ENCODE measurements around the gene SRMS. TPM values are rescaled to one million over a fixed set of nuclear protein-coding genes. Genes with fewer than 3 reads are reported as not detected.

SRMS gene, protein sequence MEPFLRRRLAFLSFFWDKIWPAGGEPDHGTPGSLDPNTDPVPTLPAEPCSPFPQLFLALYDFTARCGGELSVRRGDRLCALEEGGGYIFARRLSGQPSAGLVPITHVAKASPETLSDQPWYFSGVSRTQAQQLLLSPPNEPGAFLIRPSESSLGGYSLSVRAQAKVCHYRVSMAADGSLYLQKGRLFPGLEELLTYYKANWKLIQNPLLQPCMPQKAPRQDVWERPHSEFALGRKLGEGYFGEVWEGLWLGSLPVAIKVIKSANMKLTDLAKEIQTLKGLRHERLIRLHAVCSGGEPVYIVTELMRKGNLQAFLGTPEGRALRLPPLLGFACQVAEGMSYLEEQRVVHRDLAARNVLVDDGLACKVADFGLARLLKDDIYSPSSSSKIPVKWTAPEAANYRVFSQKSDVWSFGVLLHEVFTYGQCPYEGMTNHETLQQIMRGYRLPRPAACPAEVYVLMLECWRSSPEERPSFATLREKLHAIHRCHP
- total RNA-seq: not detected

DNA sequence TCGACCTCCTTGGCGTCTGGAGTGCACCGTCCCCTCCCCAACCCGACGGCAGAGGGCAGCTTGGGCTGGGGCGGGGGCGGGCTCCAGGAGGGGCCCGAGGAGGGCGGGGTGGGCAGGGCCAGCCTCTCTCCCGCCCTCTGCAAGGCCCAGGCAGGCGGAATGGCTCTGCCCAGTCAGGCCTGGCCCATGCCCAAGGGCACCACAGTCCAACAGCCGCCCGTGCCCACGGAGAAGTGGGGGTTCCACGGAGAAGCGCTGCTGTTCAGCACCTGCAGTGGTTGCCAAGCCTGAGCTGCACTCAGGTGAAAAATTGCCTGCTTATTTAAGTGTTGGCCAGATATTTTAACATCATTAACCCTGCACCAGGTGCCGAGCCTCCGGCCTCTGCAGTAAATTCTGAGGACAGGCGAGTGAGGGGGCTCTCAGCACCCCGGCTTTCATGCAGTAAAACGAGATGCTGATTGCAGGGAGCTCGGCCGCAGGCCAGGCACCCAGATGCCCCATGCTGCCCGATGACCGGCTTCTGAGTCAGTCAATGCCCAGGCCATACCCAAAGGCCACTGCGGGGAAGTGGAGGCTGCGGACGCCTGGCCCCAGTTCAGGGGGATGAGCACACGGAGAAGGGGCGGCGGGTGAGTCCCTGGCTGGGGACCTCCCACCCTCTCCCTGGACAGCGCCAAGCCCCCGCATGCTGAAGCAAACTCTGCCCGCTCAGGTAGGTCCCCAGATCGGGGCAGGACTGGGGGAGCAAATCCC, at the start of gene SRMS:
Gene SRMS (minus strand): TSS at position 25 of the 756 bp plus-strand sequence. CDS start 286 bp downstream, outside the sequence.
- Histone ChIP-seq H3K27me3 (ENCODE audit: control insufficient read depth in 3 of 3, insufficient read depth in 3 of 3, low read length in 3 of 3) (peaks cover 53 to 70% (median 58%) of the 10 kb centered on the region in 3 donors), H3K4me1 (ENCODE audit: control insufficient read depth in 3 of 3, insufficient read depth in 3 of 3, low read length in 3 of 3) (no peaks in the 10 kb centered on the region), H3K4me3 (ENCODE audit: low read length in 3 of 3) (no peak within 1 kb of the TSS)

DNA sequence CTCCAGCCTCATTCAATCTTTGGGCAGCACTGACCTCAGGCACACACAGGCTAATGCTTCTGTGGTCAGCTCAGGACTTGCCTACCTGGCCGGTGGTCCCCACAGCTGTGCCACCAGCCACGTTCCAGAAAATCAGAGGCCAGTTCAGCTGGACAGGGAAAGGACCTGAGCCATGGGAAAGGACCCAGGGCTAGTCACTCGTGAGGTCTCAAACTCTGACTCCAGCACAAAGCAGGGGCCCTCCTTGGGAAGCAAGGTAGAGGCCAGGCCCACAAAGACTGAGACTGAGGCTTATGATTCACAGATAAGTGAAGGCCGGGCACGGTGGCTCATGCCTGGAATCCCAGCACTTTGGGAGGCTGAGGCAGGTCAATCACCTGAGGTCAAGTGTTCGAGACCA, 48.9 kb upstream of the SRMS start:
- no peak overlapping the region for H3K4me3 ChIP-seq (ENCODE audit: low read length in 3 of 3)
- peaks cover 0 to 2% (median 0%) of the 10 kb centered on the region in 3 donors for H3K4me1 ChIP-seq (ENCODE audit: control insufficient read depth in 3 of 3, insufficient read depth in 3 of 3, low read length in 3 of 3)
- no peak overlapping the region for H3K9ac ChIP-seq (ENCODE audit: low read depth in 1 of 3, low read length in 3 of 3)
- peaks cover 42 to 60% (median 43%) of the 10 kb centered on the region in 3 donors for H3K36me3 ChIP-seq (ENCODE audit: control insufficient read depth in 3 of 3, insufficient read depth in 3 of 3, low read length in 3 of 3)
- H3K9me3 ChIP-seq (ENCODE audit: control insufficient read depth in 3 of 3, low read length in 3 of 3): no peaks in the 10 kb centered on the region
- H3K27ac ChIP-seq (ENCODE audit: low read depth, low read length): no peak overlapping the region
- H3K27me3 ChIP-seq (ENCODE audit: control insufficient read depth in 3 of 3, insufficient read depth in 3 of 3, low read length in 3 of 3): no peaks in the 10 kb centered on the region

More for the DNA sequence above, at the start of gene SRMS:
- H3K9ac ChIP-seq (ENCODE audit: low read depth in 1 of 3, low read length in 3 of 3): no peak within 1 kb of the TSS
- H3K36me3 ChIP-seq (ENCODE audit: control insufficient read depth in 3 of 3, insufficient read depth in 3 of 3, low read length in 3 of 3): no peaks in the 10 kb centered on the region
- H3K27ac ChIP-seq (ENCODE audit: low read depth, low read length): no peak within 1 kb of the TSS
- no peaks in the 10 kb centered on the region for H3K9me3 ChIP-seq (ENCODE audit: control insufficient read depth in 3 of 3, low read length in 3 of 3)

DNA sequence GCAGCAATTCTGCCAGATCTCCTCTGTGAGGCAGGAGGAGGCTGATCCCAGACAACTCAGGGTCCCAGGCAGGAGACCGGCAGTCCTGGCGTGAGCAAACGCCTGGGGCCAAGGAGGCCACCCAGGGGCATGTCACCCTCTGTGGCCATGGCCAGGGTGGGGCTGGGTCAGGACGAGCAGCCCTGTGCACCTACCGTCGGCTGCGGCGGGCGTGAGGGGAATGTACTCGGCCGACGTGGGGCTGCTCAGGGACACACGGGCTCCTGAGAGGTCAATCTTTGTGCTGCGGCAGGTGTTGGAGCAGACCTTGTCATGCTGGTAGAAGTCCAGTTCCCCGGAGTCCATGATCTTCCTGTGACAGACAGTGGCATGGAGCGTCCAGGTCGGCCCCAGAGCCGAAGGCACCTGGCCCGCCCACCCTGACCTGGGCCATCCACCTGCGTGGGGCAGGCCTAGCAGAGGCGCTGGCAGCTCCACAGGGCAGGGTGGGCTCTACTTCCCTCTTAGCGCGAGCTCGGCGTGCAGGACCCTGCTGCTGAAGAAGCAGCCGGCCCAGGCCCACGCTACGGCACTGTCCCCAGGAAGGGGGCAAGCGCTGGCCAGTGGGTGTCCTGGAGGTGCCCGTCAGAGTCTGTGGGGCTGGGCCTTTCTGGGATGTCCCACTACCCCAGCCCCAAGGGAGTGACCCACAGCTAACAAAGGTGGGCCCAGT, 48.0 kb upstream of the SRMS start:
- H3K27ac ChIP-seq (ENCODE audit: low read depth, low read length): no peak overlapping the region
- no peak overlapping the region for H3K4me3 ChIP-seq (ENCODE audit: low read length in 3 of 3)
- H3K9me3 ChIP-seq (ENCODE audit: control insufficient read depth in 3 of 3, low read length in 3 of 3): no peaks in the 10 kb centered on the region
- H3K9ac ChIP-seq (ENCODE audit: low read depth in 1 of 3, low read length in 3 of 3): no peak overlapping the region
- H3K36me3 ChIP-seq (ENCODE audit: control insufficient read depth in 3 of 3, insufficient read depth in 3 of 3, low read length in 3 of 3): peaks cover 45 to 58% (median 47%) of the 10 kb centered on the region in 3 donors
- no peaks in the 10 kb centered on the region for H3K27me3 ChIP-seq (ENCODE audit: control insufficient read depth in 3 of 3, insufficient read depth in 3 of 3, low read length in 3 of 3)
- peaks cover 0 to 2% (median 0%) of the 10 kb centered on the region in 3 donors for H3K4me1 ChIP-seq (ENCODE audit: control insufficient read depth in 3 of 3, insufficient read depth in 3 of 3, low read length in 3 of 3)

DNA sequence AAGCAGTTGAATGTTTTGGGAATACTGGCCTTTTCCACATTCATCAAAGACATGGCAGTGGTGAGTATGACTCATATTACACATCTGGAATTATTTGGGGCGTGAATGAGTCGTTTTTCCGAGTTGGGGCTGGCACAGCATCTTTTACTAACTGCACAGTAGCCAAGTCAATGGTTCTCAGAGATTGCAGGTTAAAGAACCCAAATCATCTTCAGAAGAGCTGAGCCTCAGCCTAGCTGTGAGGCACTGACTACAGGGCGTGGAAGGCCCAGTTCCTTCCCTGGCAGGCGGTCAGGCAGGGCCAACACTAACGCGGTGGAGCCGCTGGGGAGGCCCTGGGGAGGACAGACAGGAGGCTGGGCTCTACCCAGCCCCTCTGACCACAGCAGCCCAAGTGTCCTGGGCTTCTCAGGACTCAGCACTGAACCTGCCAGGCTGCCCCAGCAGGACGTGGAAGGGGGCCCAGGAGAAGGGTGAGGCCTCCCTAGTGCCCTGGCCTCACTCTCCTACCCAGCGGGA, 46.6 kb upstream of the SRMS start:
- Histone ChIP-seq H3K9me3 (ENCODE audit: control insufficient read depth in 3 of 3, low read length in 3 of 3) (no peaks in the 10 kb centered on the region), H3K4me1 (ENCODE audit: control insufficient read depth in 3 of 3, insufficient read depth in 3 of 3, low read length in 3 of 3) (peaks cover 0 to 2% (median 0%) of the 10 kb centered on the region in 3 donors), H3K27me3 (ENCODE audit: control insufficient read depth in 3 of 3, insufficient read depth in 3 of 3, low read length in 3 of 3) (no peaks in the 10 kb centered on the region), H3K4me3 (ENCODE audit: low read length in 3 of 3) (no peak overlapping the region), H3K27ac (ENCODE audit: low read depth, low read length) (no peak overlapping the region), H3K9ac (ENCODE audit: low read depth in 1 of 3, low read length in 3 of 3) (no peak overlapping the region), H3K36me3 (ENCODE audit: control insufficient read depth in 3 of 3, insufficient read depth in 3 of 3, low read length in 3 of 3) (peaks cover 51 to 58% (median 56%) of the 10 kb centered on the region in 3 donors)

DNA sequence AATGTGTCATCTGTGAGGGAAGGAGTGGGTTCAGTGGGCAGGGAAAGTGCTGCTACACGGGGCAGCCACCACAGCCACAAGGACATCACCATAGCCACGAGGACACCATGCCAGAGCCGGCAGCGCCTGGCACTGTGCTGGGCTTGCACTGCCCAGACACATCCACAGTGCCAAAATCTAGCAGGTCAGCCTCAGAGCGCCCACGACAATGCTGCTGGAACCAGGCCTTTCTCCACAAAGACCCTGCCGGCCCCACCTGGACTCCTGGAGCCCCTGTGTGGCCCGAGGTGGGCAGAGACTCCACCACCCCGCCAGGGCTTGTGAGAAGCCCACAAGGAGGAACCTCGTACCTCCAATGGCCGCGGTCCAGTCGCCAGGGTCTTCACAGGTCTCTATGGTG, 45.1 kb upstream of the SRMS start:
- Histone ChIP-seq H3K9me3 (ENCODE audit: control insufficient read depth in 3 of 3, low read length in 3 of 3) (no peaks in the 10 kb centered on the region), H3K9ac (ENCODE audit: low read depth in 1 of 3, low read length in 3 of 3) (no peak overlapping the region), H3K27ac (ENCODE audit: low read depth, low read length) (no peak overlapping the region), H3K4me1 (ENCODE audit: control insufficient read depth in 3 of 3, insufficient read depth in 3 of 3, low read length in 3 of 3) (peaks cover 0 to 6% (median 3%) of the 10 kb centered on the region in 3 donors), H3K27me3 (ENCODE audit: control insufficient read depth in 3 of 3, insufficient read depth in 3 of 3, low read length in 3 of 3) (no peaks in the 10 kb centered on the region), H3K36me3 (ENCODE audit: control insufficient read depth in 3 of 3, insufficient read depth in 3 of 3, low read length in 3 of 3) (peaks cover 39 to 58% (median 50%) of the 10 kb centered on the region in 3 donors), H3K4me3 (ENCODE audit: low read length in 3 of 3) (no peak overlapping the region)

DNA sequence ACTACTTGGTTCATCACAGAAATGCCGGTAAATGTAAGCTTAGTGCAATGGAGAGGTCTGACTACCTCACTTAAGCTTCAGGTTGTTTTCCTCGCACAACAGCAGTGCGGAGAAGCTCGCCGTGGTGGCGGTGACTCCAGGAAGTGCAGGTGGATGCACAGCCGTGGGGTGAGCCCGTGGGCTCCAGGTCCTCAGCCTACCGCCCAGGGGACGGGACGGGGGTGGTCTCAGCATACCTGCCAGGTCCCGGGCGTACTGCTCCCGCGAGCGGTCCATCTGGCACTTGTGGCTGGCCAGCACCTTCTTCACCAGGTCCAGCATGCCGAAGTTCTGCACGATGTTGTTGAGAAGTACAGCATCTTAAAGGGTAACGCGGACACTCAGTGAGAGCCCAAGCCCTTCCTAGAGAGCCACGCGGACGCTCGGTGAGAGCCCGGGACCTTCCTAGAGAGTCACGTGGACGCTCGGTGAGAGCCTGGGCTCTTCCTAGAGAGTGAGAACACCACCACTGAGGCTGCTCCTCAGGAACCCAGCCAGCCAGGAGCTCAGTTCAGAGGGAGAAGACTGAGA, 44.3 kb upstream of the SRMS start:
- Histone ChIP-seq H3K9ac (ENCODE audit: low read depth in 1 of 3, low read length in 3 of 3) (no peak overlapping the region), H3K27me3 (ENCODE audit: control insufficient read depth in 3 of 3, insufficient read depth in 3 of 3, low read length in 3 of 3) (no peaks in the 10 kb centered on the region), H3K4me3 (ENCODE audit: low read length in 3 of 3) (no peak overlapping the region), H3K36me3 (ENCODE audit: control insufficient read depth in 3 of 3, insufficient read depth in 3 of 3, low read length in 3 of 3) (peaks cover 37 to 56% (median 52%) of the 10 kb centered on the region in 3 donors), H3K9me3 (ENCODE audit: control insufficient read depth in 3 of 3, low read length in 3 of 3) (no peaks in the 10 kb centered on the region), H3K4me1 (ENCODE audit: control insufficient read depth in 3 of 3, insufficient read depth in 3 of 3, low read length in 3 of 3) (peaks cover 0 to 7% (median 3%) of the 10 kb centered on the region in 3 donors), H3K27ac (ENCODE audit: low read depth, low read length) (no peak overlapping the region)

DNA sequence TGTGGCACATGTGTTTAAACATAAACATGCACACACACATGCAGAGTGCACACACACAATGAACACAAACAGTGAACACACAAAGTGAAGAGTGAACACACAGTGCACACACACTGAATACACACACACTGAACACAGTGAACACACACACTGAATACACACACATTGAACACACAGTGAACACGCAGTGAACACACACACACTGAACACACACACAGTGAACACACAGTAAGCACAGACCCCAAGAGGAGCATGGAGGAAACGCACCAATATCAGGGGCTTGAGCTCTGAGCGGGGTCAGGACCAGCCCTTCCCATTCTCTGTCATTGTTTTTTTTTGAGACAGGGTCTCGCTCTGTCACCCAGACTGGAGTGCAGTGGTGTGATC, 43.6 kb upstream of the SRMS start:
- Histone ChIP-seq H3K36me3 (ENCODE audit: control insufficient read depth in 3 of 3, insufficient read depth in 3 of 3, low read length in 3 of 3) (peaks cover 37 to 56% (median 49%) of the 10 kb centered on the region in 3 donors), H3K27ac (ENCODE audit: low read depth, low read length) (no peak overlapping the region), H3K27me3 (ENCODE audit: control insufficient read depth in 3 of 3, insufficient read depth in 3 of 3, low read length in 3 of 3) (no peaks in the 10 kb centered on the region), H3K4me1 (ENCODE audit: control insufficient read depth in 3 of 3, insufficient read depth in 3 of 3, low read length in 3 of 3) (peaks cover 2 to 10% (median 3%) of the 10 kb centered on the region in 3 donors), H3K9ac (ENCODE audit: low read depth in 1 of 3, low read length in 3 of 3) (no peak overlapping the region), H3K4me3 (ENCODE audit: low read length in 3 of 3) (no peak overlapping the region), H3K9me3 (ENCODE audit: control insufficient read depth in 3 of 3, low read length in 3 of 3) (no peaks in the 10 kb centered on the region)

DNA sequence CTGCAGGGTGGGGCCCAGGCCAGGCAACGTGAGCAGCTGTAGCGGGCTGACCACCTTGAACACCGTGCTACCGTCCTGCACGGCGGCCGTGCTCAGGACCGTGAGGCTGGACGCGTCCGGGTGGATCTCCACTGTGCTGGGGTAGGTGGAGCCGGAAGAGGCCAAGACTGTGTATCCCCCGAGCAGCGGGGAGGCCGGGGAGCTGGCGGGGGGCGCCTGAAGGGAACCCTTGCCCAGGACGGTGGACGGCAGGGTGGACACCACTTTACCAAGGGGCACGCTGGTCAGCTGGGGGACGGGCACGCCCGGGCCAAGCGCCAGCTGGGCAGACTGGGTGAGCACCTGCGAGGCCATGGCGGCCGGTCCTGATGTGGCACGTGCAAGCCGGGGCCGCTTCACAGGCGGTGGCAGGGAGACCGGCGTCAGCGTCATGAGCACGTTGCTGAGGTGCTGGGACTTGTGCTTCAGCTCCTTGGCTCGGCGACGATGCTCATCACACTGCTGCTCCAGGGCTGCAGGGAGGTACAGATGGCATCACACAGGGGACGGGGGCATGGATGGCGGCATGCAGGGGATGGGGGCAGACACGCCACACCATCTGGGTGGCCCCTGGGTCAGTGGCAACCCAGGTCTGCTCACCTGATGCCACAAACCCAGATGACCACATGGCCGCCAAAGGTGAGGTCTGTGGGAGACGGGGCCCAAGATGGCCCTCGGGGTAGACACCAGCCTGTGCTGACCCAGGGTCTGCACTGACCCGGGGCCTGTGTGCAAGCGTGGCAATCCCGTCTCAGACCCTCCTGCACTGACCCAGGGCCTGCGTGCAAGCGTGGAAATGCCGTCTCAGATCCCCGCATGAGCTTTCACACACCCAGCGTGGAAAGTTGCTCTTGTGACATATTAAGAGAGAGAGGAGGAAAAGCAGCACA, 42.9 kb upstream of the SRMS start:
- Histone ChIP-seq H3K27me3 (ENCODE audit: control insufficient read depth in 3 of 3, insufficient read depth in 3 of 3, low read length in 3 of 3) (no peaks in the 10 kb centered on the region), H3K36me3 (ENCODE audit: control insufficient read depth in 3 of 3, insufficient read depth in 3 of 3, low read length in 3 of 3) (peaks cover 37 to 55% (median 46%) of the 10 kb centered on the region in 3 donors), H3K4me1 (ENCODE audit: control insufficient read depth in 3 of 3, insufficient read depth in 3 of 3, low read length in 3 of 3) (peaks cover 3 to 13% (median 8%) of the 10 kb centered on the region in 3 donors), H3K9me3 (ENCODE audit: control insufficient read depth in 3 of 3, low read length in 3 of 3) (no peaks in the 10 kb centered on the region), H3K4me3 (ENCODE audit: low read length in 3 of 3) (no peak overlapping the region), H3K9ac (ENCODE audit: low read depth in 1 of 3, low read length in 3 of 3) (no peak overlapping the region), H3K27ac (ENCODE audit: low read depth, low read length) (no peak overlapping the region)
